GM18508 (cell line): ENCODE measurements around the gene DNER.

Experiments used
- ATAC-seq: cut with Tn5 transposase; IDR thresholded peaks from one replicate; pipeline ENCODE4 v1.9.1; 2021; ENCODE audit warnings: moderate number of reproducible peaks; ENCODE audit not compliant: insufficient read depth, unreplicated experiment

Gene DNER

GRCh38 chr2:229575569-229576315 is 138.6 kb downstream of the DNER start:
- ATAC-seq = no peak

DNA sequence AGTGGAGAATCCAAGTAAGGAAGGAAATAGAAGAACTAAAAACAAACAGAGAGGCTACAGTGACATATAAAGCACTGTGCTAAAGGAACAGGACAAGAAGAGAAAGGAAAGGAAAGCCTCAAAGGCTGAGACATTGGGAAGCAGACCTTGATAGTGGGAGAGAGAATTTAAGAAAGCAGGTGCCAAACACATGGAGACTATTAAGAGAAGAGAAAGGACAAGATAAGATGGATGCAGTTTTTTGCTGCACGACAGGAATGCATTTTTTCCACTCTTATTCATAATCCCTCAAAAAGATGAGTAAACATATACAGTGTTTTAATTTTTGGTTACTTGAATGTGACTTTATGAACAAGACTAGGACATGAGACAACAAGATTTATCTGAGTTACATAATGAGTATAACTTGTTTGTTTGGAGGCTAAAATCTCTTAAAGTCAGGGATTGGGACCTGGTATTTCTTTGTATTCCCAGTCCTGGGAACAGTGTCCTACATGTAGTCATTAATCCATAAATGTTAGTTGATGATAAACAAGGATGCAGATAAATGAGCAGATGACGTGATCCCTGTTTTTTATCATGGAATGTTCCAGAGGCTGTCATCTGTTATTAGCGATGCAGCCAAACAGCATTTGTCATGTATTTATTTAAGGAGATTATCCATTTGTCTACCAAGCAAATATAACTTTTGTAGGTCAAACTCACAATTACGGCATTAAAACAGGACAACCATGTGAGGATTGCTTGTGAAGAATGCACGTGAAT is 141.7 kb downstream of the DNER start:
- ATAC-seq = no peak

DNA sequence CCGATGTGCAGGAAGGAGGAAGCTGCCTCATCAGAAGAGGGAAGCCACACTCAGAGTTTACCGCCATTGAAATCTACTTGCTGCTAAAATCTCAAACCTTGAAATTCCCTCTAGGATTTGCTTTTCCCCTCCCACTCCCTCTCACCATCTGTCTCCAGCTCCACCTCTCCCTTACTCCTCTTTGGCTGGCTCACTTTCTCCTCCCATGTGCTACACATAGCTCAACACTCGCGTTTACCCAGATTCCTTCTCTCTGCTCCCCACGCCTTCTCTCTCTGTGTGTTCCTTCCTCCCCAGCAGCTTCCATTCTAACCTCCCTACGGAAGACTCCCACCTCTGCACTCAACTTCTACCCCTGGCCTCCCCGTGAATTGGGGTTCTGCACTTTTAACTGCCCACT is 143.1 kb downstream of the DNER start:
- no peak for ATAC-seq

DNA sequence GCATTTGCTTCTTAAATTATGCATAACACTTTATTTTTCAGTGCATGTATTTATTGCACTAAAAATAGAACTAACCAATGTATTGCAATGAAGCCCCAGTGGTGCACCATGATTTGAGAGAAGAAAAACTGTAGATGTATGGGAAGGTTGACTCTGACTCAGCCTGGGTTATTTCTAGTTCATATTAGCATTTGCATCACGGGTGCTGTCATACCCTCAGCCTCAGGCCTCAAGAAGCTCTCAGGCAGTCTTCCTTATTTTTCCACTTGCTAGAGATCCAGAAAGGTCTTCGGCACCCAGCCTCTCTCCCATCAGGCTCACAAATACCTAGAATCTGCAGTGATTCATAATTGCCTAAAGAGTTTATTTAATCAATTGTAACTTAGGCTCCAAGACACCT is 148.0 kb downstream of the DNER start:
- ATAC-seq = no peak

DNA sequence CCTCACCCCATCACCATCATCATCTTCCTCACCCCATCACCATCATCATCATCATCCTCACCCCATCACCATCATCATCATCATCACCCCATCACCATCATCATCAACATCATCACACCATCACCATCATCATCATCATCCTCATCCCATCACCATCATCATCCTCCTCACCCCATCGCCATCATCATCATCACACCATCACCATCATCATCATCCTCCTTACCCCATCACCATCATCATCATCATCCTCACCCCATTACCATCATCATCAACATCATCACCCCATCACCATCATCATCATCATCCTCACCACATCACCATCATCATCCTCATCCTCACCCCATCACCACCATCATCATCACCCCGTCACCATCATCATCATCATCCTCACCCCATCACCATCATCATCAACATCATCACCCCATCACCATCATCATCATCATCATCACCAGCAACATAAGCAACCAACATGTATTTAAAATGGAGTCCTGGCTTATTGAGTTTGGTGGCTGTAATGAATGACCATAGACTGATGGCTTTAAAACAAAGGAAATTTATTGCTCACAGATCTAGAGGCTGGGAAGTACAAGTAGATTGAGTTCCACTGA is 150.0 kb downstream of the DNER start:
- no peak for ATAC-seq

DNA sequence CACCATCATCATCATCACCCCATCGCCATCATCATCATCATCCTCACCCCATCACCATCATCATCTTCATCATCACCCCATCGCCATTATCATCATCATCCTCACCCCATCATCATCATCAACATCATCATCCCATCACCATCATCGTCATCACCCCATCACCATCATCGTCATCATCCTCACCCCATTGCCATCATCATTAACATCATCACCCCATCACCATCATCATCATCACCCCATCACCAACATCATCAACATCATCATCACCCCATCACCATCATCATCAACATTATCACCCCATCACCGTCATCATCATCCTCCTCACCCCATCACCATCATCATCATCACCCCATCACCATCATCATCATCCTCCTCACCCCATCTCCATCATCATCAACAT is 151.0 kb downstream of the DNER start:
- no peak for ATAC-seq

GRCh38 chr2:229562472-229563127 is 151.8 kb downstream of the DNER start:
- no peak for ATAC-seq

DNA sequence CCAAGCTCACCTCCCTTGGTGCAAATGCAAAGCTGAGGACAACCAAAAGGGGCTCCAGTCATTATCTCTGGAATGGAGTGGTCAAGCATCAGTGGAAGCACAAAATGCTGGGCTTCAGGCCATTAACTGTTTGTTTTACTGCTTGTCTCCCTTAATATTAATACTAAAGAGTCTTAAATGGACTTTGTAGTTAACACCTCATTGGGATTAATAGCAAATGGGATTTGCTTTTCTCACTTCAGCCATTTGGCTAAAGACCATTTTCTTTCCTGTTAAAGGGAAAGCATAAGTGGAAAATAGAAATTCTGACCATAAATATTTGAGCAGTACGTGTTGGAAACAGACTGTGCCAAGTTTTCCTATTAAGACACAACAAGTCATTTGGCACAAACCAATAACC is 154.4 kb downstream of the DNER start:
- no peak for ATAC-seq

- no peak for ATAC-seq
Measured at GRCh38 chr2:229553091-229553490, 161.3 kb downstream of the DNER start.

- no peak for ATAC-seq
Measured at GRCh38 chr2:229543176-229543873, 171.0 kb downstream of the DNER start.

- ATAC-seq = no peak
Measured at GRCh38 chr2:229539628-229540027, 174.7 kb downstream of the DNER start.

- ATAC-seq = no peak
Measured at GRCh38 chr2:229531594-229531993, 182.8 kb downstream of the DNER start.

DNA sequence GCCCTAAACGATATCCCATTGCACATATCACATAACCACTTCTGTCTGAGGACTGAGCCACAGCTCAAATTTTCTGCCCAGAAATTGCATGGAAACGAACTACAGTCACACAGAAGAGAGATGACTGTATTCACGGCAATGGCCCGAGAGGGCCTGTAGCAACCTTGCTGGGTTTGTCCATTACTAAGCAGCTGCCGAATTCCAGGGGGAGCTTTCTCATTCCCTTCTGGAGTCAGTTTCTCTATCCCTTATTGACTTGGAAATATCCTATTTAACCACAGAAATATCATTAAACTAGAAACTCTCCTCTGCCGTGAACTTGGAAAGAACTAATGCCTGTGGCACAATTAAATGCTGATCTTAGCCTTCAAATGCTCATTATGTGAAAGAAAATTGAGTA is 183.9 kb downstream of the DNER start:
- no peak for ATAC-seq

GRCh38 chr2:229528846-229529245 is 185.5 kb downstream of the DNER start:
- ATAC-seq = no peak

- no peak for ATAC-seq
Measured at GRCh38 chr2:229526951-229527350, 187.4 kb downstream of the DNER start.

GRCh38 chr2:229524799-229525198 is 189.6 kb downstream of the DNER start:
- no peak for ATAC-seq

GRCh38 chr2:229523663-229524062 is 190.7 kb downstream of the DNER start:
- ATAC-seq = no peak

DNA sequence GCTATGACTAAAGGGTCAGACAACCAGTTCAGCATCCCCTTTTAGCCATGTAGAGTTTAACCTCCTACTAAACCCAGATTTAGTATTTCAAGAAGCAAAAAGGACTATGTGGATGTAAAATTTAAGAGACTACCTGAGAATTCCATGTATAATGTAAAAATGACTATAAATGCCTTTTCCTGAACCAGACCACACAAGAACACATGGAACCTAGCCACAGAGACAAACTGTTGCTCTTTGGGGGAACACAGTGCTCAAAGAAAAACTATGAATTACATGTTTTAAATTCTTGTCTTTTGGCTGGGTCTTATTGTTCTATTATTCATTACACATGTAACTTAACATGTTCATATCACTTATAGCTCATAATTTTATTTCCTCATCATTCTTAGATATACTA is 192.8 kb downstream of the DNER start:
- ATAC-seq = no peak

DNA sequence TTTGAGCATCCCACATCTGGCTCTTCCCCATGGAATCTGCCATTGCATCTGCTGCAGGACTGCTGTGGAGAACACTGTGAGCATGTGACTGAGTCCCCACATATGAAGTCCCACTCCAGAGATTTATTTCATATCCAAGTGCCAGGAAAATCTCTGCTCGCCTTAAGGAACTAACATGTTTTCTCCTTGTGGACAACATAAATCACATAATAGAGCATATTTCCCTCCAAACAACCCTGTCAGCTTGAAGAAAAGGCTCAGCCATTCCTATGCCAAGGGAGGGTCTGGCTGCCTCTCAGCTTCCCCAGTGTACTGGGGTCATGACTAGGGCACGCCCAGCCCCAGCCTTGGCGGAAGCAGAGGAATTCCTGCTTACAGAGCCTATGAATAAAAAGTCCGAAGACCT is 193.7 kb downstream of the DNER start:
- ATAC-seq = no peak

- ATAC-seq = peak; percentile 88
Measured at GRCh38 chr2:229519655-229520430, 194.5 kb downstream of the DNER start.
